RWPE2 (cell line): ENCODE data around the gene MMP24OS.

Experiments
- ATAC-seq: fragments of 200-7000 bp; cut with Tn5 transposase; 3 replicates; pipeline ENCODE4 v1.9.1; 2021; ENCODE audit warnings: low read depth
- DNase-seq: peaks from one replicate; pipeline ENCODE4 v3.0.0-alpha.2; 2020; ENCODE audit warnings: low spot score
- H3K27ac ChIP-seq: fragments of 450-650 bp; 2 replicates; pipeline ENCODE4 v1.5.1; 2017; ENCODE audit warnings: mild to moderate bottlenecking; ENCODE audit not compliant: poor library complexity, severe bottlenecking
- H3K27me3 ChIP-seq: fragments of 250-450 bp; sonication (Bioruptor Pico); 2 replicates; pipeline ENCODE4 v1.5.1; 2021; ENCODE audit warnings: mild to moderate bottlenecking, moderate library complexity; ENCODE audit not compliant: insufficient read depth, poor library complexity, severe bottlenecking
- H3K36me3 ChIP-seq: fragments of 250-450 bp; sonication (Bioruptor Pico); 2 replicates; pipeline ENCODE4 v1.5.1; 2020; ENCODE audit warnings: low read depth, mild to moderate bottlenecking, moderate library complexity
- H3K4me1 ChIP-seq: fragments of 250-450 bp; sonication (Bioruptor Pico); 2 replicates; pipeline ENCODE4 v1.5.1; 2021; ENCODE audit warnings: mild to moderate bottlenecking, moderate library complexity; ENCODE audit not compliant: insufficient read depth, poor library complexity, severe bottlenecking
- H3K4me3 ChIP-seq: fragments of 250-450 bp; sonication (Bioruptor Pico); 2 replicates; pipeline ENCODE4 v1.5.1; 2021; ENCODE audit warnings: mild to moderate bottlenecking, moderate library complexity; ENCODE audit not compliant: severe bottlenecking
- H3K9me3 ChIP-seq: fragments of 250-450 bp; sonication (Bioruptor Pico); 2 replicates; pipeline ENCODE4 v1.5.1; 2021; ENCODE audit warnings: mild to moderate bottlenecking, moderate library complexity; ENCODE audit not compliant: severe bottlenecking
- TF ChIP-seq, protein P1 (sequence below): fragments of 450-650 bp; IDR thresholded peaks from one replicate; pipeline ENCODE4 v1.5.1; 2017; ENCODE audit warnings: mild to moderate bottlenecking, moderate library complexity; ENCODE audit not compliant: poor library complexity, severe bottlenecking

Gene MMP24OS

DNA sequence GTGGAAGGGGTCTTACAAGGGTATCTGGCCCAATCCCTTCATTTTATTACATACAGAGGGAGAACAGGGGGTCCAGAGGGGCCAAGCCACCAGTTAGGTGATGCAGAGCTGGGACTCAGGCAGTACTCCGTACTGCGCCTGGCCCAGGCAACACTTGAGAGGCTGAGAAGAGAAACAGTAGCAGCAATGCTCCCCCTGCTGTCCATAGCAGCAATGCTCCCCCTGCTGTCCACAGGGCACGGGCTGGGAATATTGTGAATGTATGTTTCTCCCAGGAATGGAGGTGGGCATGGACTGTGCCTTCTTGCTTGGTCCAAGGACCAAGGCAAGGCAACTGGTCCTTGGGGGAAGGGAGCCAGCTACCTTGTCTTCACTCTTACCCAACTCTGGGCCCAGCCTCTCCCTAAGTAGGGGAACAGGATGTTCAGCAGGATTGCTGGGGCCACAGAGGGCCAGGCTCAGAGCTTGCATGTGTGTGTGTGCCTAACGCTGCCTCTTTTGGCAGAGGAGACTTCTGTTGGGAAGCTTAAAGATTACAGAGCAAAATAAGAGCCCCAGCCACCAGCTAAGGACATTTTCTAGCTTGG is 29.1 kb upstream of the MMP24OS start:
- DNase-seq: peak; percentile 92
- peak; percentile 3 for ATAC-seq
- H3K4me3 ChIP-seq: no peak overlapping the region
- H3K9me3 ChIP-seq: no peaks in the 10 kb centered on the region
- H3K36me3 ChIP-seq: peaks cover 51% of the 10 kb centered on the region
- TF ChIP-seq, protein P1, sequence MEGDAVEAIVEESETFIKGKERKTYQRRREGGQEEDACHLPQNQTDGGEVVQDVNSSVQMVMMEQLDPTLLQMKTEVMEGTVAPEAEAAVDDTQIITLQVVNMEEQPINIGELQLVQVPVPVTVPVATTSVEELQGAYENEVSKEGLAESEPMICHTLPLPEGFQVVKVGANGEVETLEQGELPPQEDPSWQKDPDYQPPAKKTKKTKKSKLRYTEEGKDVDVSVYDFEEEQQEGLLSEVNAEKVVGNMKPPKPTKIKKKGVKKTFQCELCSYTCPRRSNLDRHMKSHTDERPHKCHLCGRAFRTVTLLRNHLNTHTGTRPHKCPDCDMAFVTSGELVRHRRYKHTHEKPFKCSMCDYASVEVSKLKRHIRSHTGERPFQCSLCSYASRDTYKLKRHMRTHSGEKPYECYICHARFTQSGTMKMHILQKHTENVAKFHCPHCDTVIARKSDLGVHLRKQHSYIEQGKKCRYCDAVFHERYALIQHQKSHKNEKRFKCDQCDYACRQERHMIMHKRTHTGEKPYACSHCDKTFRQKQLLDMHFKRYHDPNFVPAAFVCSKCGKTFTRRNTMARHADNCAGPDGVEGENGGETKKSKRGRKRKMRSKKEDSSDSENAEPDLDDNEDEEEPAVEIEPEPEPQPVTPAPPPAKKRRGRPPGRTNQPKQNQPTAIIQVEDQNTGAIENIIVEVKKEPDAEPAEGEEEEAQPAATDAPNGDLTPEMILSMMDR: peak; percentile 95
- H3K27me3 ChIP-seq: no peaks in the 10 kb centered on the region
- peak overlapping the region; percentile 99 for H3K27ac ChIP-seq
- peaks cover 89% of the 10 kb centered on the region for H3K4me1 ChIP-seq

DNA sequence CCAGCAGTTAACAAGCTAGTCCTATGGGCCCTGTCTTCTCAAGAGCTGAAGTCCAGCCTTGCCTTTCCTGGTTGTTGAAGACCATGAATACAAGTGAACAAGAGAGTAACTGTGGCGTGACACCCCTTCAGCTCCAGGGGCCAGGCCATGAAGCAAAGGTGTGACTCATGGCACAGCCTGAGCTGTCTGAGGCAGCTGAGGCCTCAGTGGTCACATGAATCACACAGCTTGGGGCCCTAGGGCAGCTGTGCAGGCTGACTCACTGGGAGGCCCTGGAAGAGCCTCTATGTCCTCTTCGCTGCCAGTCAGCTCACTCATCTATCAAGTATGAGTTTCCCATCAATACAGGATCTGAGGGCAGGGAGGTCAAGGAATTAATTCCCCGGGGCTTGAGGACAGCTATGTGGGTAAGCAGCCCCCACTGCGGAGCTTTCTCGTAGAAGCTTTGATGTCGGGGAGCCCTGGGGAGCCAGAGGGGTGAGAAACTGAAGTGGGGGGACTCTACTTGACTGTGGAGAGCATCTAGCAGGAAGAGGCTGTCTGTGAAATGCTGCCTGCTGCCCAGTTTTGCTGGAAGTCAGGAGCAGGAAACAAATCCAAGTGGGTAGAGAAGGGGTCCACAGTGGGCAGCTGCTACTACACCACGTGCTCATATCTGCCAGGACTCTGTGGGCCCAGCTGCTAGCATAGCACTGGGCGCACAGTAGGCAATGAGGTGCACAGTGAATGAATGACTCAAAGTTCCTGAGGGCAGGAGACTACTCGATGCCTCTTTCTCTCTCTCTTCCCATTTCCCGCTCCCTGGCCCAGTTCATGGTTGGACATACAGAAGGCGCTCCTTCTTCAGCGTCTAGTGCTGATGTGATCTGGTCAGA is 28.0 kb upstream of the MMP24OS start:
- TF ChIP-seq, protein P1: no peak
- Histone ChIP-seq H3K4me3 (no peak overlapping the region), H3K36me3 (peaks cover 40% of the 10 kb centered on the region), H3K27me3 (no peaks in the 10 kb centered on the region), H3K4me1 (peaks cover 83% of the 10 kb centered on the region), H3K9me3 (no peaks in the 10 kb centered on the region), H3K27ac (peak overlapping the region; percentile 99)
- peak; percentile 100 for DNase-seq
- peak; percentile 77 for ATAC-seq

DNA sequence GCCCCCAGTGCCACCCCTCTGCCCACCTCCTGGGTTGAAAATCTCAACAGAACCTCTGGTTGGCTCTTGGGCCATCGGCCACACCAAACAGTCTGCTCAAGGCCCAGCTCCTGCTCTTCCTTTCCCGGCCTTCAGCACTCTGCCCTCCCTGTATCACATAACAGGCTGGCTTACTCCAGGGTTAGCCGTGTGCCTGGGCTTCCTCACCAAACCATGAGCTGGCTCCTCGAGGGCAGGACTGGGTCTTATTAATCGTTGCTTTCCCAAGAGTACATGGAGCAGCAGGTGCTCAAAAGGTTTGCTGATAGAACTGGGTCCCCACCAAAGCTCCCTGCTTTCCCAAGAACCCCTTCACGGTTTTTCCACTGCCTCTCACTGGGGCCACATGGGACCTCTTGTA is 27.0 kb upstream of the MMP24OS start:
- H3K27ac ChIP-seq: peak overlapping the region; percentile 99
- H3K36me3 ChIP-seq: peaks cover 38% of the 10 kb centered on the region
- TF ChIP-seq, protein P1: no peak
- H3K27me3 ChIP-seq: no peaks in the 10 kb centered on the region
- peaks cover 79% of the 10 kb centered on the region for H3K4me1 ChIP-seq
- H3K9me3 ChIP-seq: no peaks in the 10 kb centered on the region
- DNase-seq: peak; percentile 75
- ATAC-seq: no peak
- H3K4me3 ChIP-seq: no peak overlapping the region

DNA sequence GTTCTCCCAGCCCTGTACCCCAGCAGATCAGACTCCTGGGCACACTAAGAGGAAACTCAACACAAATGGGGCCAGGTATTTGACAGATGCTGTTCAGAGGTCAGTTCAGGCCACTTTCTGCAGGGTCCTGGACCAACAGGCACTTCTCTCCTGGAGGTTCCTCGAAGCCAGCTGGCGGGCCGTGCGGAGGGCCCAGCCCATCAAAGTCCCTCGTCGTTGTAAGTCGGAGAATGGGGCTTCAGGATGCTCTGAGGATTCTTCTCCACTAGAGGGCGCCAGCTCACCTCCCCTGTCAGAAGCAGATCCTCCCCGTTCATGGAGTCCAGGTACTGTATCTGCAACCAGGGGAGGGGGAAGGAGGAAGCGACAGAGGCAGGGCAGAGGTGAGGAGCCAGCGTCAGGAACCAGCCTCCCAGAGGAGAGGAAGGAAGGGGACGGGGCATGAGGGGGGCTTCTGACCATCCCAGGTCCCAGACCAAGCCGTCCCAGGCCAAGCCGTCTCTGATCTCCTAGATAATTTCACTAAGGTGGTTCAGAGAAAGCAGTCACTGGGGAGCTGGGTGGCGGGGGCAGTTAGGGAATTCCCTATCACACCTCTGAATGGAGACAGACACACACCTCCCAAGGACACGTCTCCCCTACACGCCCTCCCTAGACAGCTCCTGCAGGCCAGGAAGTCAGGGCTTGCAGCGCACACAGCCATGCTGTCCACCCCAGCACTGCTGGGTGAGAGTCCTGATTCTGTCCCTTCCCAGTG is 26.0 kb upstream of the MMP24OS start:
- DNase-seq: peak; percentile 93
- Histone ChIP-seq H3K27ac (peak overlapping the region; percentile 99), H3K36me3 (peaks cover 31% of the 10 kb centered on the region), H3K9me3 (no peaks in the 10 kb centered on the region), H3K27me3 (no peaks in the 10 kb centered on the region), H3K4me1 (peaks cover 71% of the 10 kb centered on the region), H3K4me3 (no peak overlapping the region)
- TF ChIP-seq, protein P1: peak; percentile 100
- peak; percentile 31 for ATAC-seq
